Measurements from ENCODE around the gene TAT. TPM values are rescaled to one million over a fixed set of nuclear protein-coding genes. Genes with fewer than 3 reads are reported as not detected.
"Not testable (repeated sequence)": the region's sequence is repeated elsewhere in the genome, so short reads cannot be mapped to it uniquely, and the experiment has no call there.

The TAT gene
- not detected for total RNA-seq
- 0.20 TPM for polyA plus RNA-seq

- 23% methylated on average over 3 of the region's 3 CpGs for WGBS
- H3K4me1 ChIP-seq (ENCODE audit: insufficient read depth): no peaks in the 10 kb centered on the region
- H3K4me3 ChIP-seq (ENCODE audit: low read depth, low read length): no peak within 1 kb of the TSS
- no peak within 1 kb of the TSS for H3K27ac ChIP-seq (ENCODE audit: low read depth)
- no peaks in the 10 kb centered on the region for H3K36me3 ChIP-seq (ENCODE audit: insufficient read depth)
- no peak for DNase-seq (ENCODE audit: extremely low spot score)
Observed at GRCh38 chr16:71576971-71577370, at the start of gene TAT. Gene TAT, minus strand, starts transcription at chr16:71577092. Its CDS starts 677 bp downstream, at chr16:71576415.

DNA sequence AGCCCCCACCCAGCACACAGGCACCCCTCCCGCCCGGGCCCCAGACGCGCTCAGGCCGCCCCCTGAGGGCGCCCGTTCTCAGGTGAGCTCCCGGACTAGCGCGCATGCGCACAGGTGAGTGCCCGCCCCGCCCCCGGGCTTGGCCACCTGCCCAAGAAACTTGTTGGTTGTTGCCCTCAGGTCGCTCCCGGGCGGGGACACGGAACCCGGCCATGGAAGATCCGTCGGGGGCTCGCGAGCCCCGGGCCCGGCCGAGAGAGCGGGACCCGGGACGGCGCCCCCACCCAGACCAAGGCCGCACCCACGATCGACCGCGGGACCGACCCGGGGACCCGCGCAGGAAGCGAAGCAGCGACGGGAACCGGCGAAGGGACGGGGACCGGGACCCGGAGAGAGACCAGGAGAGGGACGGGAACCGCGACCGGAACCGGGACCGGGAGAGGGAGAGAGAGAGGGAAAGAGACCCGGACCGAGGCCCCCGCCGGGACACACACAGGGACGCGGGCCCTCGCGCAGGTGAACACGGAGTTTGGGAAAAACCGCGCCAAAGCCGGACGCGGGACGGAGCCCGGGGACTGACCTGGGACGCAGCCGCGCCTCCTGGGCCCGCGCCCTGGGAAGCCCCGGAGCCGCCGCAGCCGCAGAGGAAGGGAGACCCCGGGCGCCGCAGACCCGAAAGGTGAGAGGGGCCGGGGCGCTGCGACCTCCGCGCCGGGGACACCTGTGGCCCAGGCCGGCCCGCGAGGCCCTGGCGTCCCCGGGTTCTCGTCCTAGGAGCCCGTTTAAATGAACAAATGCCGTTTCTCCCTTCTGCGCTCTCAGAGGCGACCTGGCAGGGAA, 49.3 kb upstream of the TAT start, which contains the start of gene MARVELD3:
Gene MARVELD3, plus strand, starts transcription at position 167 of the 840 bp plus-strand sequence. Its CDS starts 46 bp downstream, at position 213.
- no peaks in the 10 kb centered on the region for H3K36me3 ChIP-seq (ENCODE audit: insufficient read depth)
- H3K27ac ChIP-seq (ENCODE audit: low read depth): no peak within 1 kb of the TSS
- whole genome bisulfite sequencing: under 1% methylated on average over 98 of the region's 98 CpGs
- H3K4me3 ChIP-seq (ENCODE audit: low read depth, low read length): peak within 1 kb of the TSS; percentile 34
- H3K4me1 ChIP-seq (ENCODE audit: insufficient read depth): no peaks in the 10 kb centered on the region
- no peak for DNase-seq (ENCODE audit: extremely low spot score)

- H3K27ac ChIP-seq (ENCODE audit: low read depth): no peak overlapping the region
- H3K4me1 ChIP-seq (ENCODE audit: insufficient read depth): no peaks in the 10 kb centered on the region
- no peak overlapping the region for H3K4me3 ChIP-seq (ENCODE audit: low read depth, low read length)
- no peak for DNase-seq (ENCODE audit: extremely low spot score)
- H3K36me3 ChIP-seq (ENCODE audit: insufficient read depth): no peaks in the 10 kb centered on the region
- WGBS: 87% methylated on average over 7 of the region's 7 CpGs
Observed at GRCh38 chr16:71625113-71625850, 48.4 kb upstream of the TAT start.

DNA sequence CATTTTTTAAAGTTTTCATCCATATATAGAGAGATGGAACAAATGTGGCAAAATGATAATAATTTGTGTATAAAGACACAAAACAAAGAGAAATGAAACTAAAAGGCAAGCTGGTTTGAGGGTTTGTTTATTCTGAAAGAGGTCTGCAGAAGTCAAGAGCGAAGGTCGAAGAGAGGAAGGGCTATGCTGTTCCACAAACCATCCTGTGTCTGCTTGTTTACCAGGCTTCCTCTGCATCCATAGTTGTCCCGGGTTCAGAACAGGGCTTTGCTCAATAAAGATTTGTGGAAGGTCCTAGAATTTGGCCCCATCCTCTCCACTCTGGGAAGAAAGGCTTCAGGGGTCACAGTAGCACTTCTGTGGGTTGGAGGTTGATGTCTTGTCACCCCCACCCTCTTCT, 46.7 kb upstream of the TAT start:
- Histone ChIP-seq H3K4me1 (ENCODE audit: insufficient read depth) (no peaks in the 10 kb centered on the region), H3K36me3 (ENCODE audit: insufficient read depth) (no peaks in the 10 kb centered on the region), H3K27ac (ENCODE audit: low read depth) (no peak overlapping the region), H3K4me3 (ENCODE audit: low read depth, low read length) (no peak overlapping the region)
- 61% methylated on average over 3 of the region's 3 CpGs for WGBS
- no peak for DNase-seq (ENCODE audit: extremely low spot score)

GRCh38 chr16:71622088-71622487, 45.2 kb upstream of the TAT start:
- no peaks in the 10 kb centered on the region for H3K4me1 ChIP-seq (ENCODE audit: insufficient read depth)
- no peaks in the 10 kb centered on the region for H3K36me3 ChIP-seq (ENCODE audit: insufficient read depth)
- H3K4me3 ChIP-seq (ENCODE audit: low read depth, low read length): no peak overlapping the region
- no peak overlapping the region for H3K27ac ChIP-seq (ENCODE audit: low read depth)
- no peak for DNase-seq (ENCODE audit: extremely low spot score)

DNA sequence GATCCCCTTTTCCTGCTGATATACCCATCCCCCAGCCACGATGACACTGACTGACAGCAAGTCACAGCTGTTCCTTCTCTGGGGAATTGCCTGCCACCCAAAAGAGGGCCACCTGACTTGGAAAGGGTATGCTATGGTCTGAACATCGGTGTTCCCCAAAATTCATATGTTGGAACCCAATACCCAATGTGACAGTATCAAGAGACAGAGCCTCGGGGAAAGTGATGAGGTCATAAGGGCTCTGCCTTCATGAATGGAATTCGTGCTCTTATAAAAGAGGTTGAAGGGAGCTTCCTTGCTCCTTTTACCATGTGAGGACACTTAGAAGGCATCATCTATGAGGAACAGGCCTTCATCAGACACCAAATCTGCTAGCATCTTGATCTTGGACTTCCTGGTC, 41.5 kb upstream of the TAT start:
- H3K4me3 ChIP-seq (ENCODE audit: low read depth, low read length): no peak overlapping the region
- 70% methylated on average over 4 of the region's 4 CpGs for WGBS
- no peaks in the 10 kb centered on the region for H3K36me3 ChIP-seq (ENCODE audit: insufficient read depth)
- no peaks in the 10 kb centered on the region for H3K4me1 ChIP-seq (ENCODE audit: insufficient read depth)
- no peak for DNase-seq (ENCODE audit: extremely low spot score)
- no peak overlapping the region for H3K27ac ChIP-seq (ENCODE audit: low read depth)

- DNase-seq (ENCODE audit: extremely low spot score); H3K36me3 ChIP-seq (ENCODE audit: insufficient read depth); H3K4me1 ChIP-seq (ENCODE audit: insufficient read depth); H3K4me3 ChIP-seq (ENCODE audit: low read depth, low read length); H3K27ac ChIP-seq (ENCODE audit: low read depth): not testable (repeated sequence)
- 91% methylated on average over 8 of the region's 8 CpGs for WGBS
Observed at GRCh38 chr16:71614956-71615355, 38.1 kb upstream of the TAT start.

GRCh38 chr16:71610936-71611871, 34.3 kb upstream of the TAT start:
- Histone ChIP-seq H3K4me1 (ENCODE audit: insufficient read depth) (no peaks in the 10 kb centered on the region), H3K4me3 (ENCODE audit: low read depth, low read length) (no peak overlapping the region), H3K27ac (ENCODE audit: low read depth) (no peak overlapping the region), H3K36me3 (ENCODE audit: insufficient read depth) (no peaks in the 10 kb centered on the region)
- WGBS: 14% methylated on average over 19 of the region's 19 CpGs
- no peak for DNase-seq (ENCODE audit: extremely low spot score)

DNA sequence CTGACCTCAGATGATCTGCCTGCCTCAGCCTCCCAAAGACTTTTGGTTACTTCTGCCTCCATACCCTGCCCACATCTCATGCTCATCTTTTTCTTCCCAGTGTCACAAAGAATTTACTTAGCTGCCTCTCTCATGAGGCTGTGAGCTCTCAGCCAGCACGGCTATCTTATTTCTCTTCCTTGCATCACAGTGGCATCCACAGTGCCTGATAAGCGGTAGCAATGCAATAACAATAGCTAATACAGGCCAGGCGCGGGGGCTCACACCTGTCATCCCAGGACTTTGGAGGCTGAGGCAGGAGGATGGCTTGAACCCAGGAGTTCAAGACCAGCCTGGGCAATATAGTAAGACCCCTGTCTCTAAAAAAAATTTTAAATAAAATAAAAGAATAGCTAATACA, 33.6 kb upstream of the TAT start:
- Histone ChIP-seq H3K27ac (ENCODE audit: low read depth) (no peak overlapping the region), H3K4me1 (ENCODE audit: insufficient read depth) (no peaks in the 10 kb centered on the region), H3K36me3 (ENCODE audit: insufficient read depth) (no peaks in the 10 kb centered on the region), H3K4me3 (ENCODE audit: low read depth, low read length) (no peak overlapping the region)
- 67% methylated on average over 4 of the region's 4 CpGs for WGBS
- DNase-seq (ENCODE audit: extremely low spot score): no peak

DNA sequence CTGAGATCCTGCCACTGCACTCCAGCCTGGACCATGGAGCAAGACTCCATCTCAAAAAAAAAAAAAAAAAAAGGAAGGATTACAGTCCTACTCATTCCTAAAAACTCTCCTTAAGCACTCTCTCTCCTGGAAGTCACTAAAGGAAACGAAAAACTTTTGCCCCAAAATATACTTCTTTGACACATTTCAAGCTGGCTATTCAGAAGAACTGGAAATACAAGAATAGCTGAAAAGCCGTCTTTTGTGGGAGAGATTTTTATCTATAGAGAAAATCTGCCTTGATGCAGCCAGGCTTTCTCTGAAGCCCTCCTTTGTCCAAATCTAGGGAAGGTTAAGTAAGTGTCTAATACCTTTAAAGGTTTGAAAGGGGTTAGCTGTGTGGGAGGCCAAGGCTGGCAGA, 32.2 kb upstream of the TAT start:
- Histone ChIP-seq H3K4me1 (ENCODE audit: insufficient read depth) (no peaks in the 10 kb centered on the region), H3K27ac (ENCODE audit: low read depth) (no peak overlapping the region), H3K36me3 (ENCODE audit: insufficient read depth) (no peaks in the 10 kb centered on the region), H3K4me3 (ENCODE audit: low read depth, low read length) (no peak overlapping the region)
- WGBS: 39% methylated on average over 2 of the region's 2 CpGs
- no peak for DNase-seq (ENCODE audit: extremely low spot score)

DNA sequence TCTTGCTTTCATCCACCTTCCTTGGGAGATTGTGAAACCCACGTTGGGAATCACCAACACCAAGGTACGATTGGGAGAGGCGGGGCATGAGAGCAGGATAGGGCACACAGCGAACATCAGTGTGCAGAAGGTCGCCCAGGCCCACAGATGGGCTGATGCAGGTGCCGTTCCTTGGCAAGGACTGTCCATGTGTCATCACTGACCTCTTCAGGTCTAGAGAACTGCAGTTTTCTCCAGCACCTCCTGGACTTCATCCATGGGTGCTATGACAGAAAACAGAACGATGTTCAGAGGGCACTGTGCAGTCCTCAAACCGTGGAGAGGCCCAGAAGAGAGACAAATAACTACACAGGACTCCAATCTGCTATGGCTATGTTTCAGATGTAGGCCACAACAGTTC, 23.9 kb upstream of the TAT start:
- DNase-seq (ENCODE audit: extremely low spot score): no peak
- H3K36me3 ChIP-seq (ENCODE audit: insufficient read depth): no peaks in the 10 kb centered on the region
- 74% methylated on average over 8 of the region's 8 CpGs for WGBS
- no peak overlapping the region for H3K4me3 ChIP-seq (ENCODE audit: low read depth, low read length)
- H3K27ac ChIP-seq (ENCODE audit: low read depth): no peak overlapping the region
- no peaks in the 10 kb centered on the region for H3K4me1 ChIP-seq (ENCODE audit: insufficient read depth)

GRCh38 chr16:71598426-71598825, 21.5 kb upstream of the TAT start:
- H3K27ac ChIP-seq (ENCODE audit: low read depth); DNase-seq (ENCODE audit: extremely low spot score); H3K36me3 ChIP-seq (ENCODE audit: insufficient read depth); H3K4me3 ChIP-seq (ENCODE audit: low read depth, low read length); H3K4me1 ChIP-seq (ENCODE audit: insufficient read depth): not testable (repeated sequence)
- WGBS: 54% methylated on average over 2 of the region's 2 CpGs

GRCh38 chr16:71595340-71595826, 18.5 kb upstream of the TAT start:
- DNase-seq (ENCODE audit: extremely low spot score); H3K27ac ChIP-seq (ENCODE audit: low read depth); H3K36me3 ChIP-seq (ENCODE audit: insufficient read depth); H3K4me1 ChIP-seq (ENCODE audit: insufficient read depth); H3K4me3 ChIP-seq (ENCODE audit: low read depth, low read length): not testable (repeated sequence)
- 80% methylated on average over 7 of the region's 7 CpGs for WGBS

Data from urinary bladder (tissue), 4 donors.